HG03520 (cell line): ENCODE data around the gene KDM2A.
"Not testable (repeated sequence)": the region's sequence is repeated elsewhere in the genome, so short reads cannot be mapped to it uniquely, and the experiment has no call there.

Experiments used
- ATAC-seq: cut with Tn5 transposase; IDR thresholded peaks from one replicate; pipeline ENCODE4 v1.9.1; 2021; ENCODE audit warnings: mild to moderate bottlenecking, moderate library complexity; ENCODE audit not compliant: unreplicated experiment

The KDM2A gene

DNA sequence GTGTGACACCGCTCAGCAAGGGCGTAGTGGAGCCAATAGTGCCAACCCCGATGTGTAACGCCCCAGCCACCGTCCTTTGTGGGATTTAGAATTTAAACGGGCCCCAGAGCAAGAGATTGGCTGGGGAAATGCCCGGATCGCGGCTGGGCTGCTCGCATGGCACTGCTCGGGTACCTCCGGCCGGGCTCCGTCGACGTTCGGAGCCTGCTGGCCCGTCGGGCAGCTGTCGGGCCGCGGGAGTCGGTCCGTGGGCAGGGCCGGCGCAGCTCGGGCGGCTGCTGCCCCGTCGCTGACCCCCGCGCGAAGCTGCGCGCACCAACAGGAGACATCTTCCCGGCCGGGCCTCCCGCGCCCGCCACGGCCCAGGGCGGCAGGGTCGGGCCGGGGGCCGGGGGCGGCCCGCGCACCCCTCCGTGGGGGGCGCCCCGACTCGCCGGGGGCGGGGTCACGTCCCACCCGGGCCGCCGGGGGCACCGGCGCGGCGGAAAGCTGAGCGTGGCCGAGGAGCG lies 1.3 kb upstream of the KDM2A start:
- ATAC-seq, result peak; percentile 16

DNA sequence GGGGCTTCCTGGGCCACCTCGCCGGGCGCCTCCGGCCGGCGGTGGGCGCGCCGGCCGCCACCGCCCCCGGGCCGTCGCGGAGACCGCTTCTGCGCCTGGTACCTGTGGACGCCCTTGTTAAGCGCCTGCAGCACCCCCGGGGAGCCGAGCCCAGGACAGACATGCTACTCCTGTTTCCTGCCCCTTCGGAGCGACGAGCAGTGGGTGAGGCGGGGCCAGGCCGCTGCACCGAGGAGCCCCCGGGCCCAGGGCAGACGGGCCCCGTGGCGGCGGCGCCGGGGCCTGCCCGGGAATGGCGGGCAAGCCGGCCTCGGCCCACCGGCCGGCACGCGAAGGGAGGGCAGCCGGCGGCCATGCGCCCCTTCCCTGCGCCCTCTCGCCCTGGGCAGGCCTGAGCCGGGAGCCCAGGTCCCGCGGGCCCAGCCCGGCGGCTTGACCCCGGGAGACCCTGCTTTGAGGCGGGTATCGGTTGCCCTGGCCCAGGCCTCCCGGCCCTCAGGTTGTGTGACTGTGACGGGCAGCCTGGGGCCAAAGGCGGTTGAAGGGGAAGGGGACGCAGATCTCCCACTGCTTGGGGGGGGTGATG lies 789 bp upstream of the KDM2A start:
- peak; percentile 11 for ATAC-seq

DNA sequence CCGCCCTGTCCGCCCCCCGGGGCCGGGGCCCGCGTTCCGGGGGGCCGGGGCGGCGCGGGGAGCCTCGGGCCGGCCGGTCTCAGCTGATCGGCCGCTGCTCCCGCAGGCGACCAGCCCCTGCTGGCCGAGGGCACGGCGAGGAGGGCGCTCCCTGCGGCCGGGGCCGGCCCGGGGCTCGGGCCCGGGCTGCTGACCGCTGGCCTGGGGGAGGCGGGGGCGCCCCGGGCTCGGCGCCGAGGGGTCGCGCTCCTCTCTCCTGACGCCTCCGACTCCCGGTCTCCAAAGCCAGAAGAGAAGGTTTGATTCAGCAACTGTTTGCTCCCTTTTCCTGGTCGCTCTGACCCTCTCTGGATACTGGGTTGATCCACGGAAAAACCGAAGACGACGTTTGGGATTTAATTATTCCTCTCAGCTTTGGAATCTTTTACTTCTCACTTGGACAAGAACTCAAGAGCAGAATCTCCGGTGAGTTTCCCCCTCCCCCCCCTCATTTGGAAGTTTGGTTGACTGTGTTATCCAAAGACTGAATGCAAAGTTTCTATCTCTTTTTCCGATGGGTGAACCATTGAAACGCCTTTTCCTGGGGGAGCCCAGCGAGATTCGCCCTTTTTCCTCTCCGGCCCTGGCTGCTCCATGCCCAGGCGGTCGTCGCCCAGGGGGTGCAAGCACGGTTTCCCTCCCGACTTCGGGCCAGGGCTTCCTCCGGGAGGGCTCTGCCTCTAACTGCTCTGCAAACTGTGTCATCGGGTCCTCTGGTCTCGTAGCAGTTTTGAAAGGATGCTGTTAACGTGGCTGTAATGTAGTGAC lies 725 bp downstream of the KDM2A start:
- ATAC-seq, result peak; percentile 13

DNA sequence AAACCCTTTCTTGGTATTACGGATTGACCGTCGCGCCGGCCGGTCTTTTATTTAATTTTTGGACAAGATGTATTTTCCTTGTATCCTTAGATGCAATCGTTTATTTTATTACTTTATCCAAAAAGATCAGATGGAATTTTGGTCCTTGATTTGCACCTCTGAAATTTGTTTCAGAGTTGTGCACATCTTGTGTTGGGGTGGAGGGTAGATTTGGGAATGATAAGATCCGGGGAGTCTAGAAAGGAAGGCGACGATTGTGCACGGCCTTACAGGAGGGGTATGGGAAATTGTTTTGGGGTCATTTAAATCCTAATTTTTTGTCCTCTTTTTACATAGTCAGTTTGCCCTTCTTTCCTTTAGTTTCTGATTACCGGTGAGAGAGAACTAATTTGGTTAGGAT lies 1.4 kb downstream of the KDM2A start:
- no peak for ATAC-seq

DNA sequence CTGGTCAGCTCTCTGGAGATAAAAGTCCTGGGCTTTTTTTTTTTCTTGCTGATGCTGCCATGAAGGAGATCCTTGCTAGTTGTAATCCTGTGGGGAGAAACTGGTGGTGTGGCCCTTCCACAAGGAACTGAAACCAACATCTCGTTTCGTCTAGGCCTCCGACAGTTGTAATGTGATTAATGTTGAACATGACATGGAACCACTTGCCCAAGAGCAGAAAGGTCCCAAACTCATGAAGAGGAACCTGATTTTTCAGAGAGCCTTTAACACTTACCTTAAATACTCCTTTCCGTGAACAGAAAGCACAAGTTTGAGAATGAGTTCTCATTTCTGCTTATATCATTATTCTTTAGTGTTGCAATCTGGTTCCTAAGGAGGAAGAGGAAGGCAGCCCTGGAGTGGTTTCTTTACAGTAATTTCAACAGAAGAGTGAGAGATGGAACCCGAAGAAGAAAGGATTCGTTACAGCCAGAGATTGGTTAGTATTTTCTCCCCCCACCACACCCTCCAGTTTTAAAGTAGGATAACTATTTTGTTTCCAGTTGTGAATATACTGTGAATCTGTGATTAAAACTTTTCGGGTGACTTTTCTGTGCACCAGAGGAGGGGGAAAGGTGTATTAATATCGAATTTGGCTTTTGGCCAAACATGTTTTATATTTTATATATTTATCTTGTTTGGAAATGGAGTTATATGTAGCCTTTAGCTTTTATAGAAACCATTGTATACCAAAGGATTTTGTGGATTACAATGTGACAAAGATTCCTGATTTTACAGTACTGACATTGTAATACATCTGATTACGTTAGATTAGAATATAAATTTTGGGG lies 2.0 kb downstream of the KDM2A start:
- ATAC-seq, result no peak

DNA sequence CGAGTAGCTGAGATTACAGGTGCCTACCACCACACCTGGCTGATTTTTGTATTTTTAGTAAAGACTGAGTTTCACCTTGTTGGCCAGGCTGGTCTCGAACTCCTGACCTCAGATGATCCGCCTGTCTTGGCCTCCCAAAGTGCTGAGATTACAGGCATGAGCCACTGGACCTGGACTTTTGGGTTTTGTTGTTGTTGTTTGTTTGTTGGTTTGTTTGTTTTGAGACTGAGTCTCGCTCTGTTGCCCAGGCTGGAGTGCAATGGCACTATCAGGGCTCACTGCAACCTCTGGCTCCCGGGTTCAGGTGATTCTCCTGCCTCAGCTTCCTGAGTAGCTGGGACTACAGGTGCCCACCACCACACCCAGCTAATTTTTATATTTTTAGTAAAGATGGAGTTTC lies 4.7 kb downstream of the KDM2A start:
- not testable (repeated sequence) for ATAC-seq

DNA sequence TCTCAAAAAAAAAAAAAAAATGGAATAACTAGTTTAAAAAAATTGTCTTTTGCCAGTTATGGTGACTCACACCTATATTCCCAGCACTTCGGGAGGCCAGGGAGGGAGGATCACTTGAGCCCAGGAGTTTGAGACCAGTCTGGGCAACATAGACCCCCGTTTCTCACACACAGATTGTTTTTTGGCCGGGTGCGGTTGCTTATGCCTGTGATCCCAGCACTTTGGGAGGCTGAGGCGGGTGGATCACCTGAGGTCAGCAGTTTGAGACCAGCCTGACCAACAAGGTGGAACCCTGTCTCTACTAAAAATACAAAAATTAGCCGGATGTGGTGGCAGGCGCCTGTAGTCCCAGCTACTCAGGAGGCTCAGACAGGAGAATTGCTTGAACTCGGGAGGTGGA lies 7.2 kb downstream of the KDM2A start:
- not testable (repeated sequence) for ATAC-seq

DNA sequence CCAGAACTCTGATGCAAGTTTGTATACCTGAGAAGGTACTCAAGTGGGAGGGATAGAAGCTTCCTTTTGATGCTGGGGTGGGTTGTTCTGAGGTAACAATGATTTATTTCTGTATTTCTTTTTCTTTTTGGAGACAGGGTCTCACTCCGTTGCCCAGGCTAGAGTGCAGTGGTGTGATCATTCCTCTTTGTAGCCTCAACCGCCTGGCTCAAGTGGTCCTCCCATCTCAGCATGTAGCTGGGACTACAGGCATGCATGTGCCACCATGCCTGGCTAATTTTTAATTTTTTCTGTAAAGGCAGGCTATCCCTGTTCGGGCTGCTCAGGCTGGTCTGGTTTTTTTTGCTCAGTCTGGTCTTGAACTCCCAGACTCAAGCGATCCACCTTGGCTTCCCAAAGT lies 7.9 kb downstream of the KDM2A start:
- ATAC-seq, result no peak

DNA sequence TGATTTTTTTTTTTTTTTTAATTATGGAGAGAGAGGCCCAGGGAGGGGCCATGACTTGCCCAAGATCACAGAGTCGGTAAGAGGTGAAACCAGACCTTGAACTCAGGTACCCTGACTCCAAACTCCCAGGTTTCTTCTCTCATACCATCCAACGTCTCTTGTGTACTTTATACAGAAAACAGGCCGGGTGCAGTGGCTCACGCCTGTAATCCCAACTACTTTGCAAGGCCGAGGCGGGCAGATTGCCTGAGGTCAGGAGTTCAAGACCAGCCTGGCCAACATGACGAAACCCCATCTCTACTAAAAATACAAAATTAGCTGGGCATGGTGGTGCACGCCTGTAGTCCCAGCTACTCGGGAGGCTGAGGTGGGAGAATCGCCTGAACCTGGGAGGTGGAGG lies 11.8 kb downstream of the KDM2A start:
- not testable (repeated sequence) for ATAC-seq

DNA sequence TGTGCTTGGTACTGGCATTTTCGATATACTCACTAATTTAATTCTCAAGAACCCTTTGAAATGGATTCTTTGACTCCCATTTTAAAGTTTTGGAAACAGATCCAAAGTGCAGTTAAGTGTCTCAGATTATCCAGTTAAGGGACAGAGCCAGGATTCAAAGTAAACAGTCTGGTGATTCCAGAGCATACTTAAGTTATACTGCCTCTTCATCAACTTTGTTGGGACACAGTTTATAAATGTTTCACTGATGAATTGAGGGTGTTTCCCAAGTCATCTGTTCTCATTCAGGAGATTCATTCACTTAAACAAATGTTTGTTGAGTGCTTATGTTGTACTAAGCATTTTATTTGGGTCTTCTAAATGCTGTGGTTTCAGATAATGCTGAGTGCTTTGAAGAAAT lies 17.1 kb downstream of the KDM2A start:
- no peak for ATAC-seq

DNA sequence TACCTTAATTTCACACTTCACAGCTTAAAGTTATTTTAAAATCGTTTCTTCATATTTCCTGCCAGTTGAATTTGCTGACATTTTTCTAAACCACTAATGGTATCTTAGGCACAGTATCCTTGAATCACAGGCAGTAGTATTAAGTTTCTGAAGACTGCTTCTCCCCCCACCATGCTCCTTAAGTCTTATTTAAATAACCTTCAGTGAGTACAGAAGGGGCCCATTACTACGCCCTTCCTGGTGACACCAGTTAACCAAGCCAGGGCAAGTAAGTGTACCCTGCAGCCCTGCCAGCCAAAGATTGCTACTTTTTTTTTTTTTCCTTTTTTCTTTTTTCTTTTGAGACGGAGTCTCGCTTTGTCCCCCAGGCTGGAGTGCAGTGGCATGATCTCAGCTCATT lies 19.9 kb downstream of the KDM2A start:
- no peak for ATAC-seq

DNA sequence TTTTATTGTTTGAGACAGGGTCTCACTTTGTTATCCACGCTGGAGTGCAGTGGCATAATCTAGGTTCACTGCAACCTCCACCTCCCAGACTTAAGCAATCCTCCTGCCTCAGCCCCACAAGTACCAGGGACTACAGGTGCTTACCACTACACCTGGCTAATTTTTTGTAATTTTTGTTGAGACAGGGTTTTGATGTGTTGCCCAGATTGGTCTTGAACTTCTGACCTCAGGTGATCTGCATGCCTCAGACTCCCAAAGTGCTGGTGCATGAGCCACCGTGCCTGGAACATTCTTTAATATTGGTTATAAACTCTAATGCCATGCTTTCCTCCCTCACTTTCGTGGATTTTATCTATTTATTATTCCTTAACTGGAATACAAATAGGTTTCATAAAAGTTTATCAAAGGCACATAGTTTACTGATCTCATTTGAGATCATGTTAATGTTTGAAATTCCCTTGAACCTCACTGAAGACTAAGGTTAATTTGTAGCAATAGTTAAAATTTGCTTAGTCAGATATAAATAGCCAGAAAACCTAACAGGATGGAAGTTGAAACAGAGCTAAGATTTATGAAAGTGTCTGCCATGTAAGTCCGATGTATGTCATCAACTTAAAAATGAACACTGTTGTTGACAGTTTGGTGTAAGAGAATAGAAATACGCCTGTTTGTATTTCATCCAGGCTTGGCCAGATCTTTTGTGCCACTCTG lies 27.6 kb downstream of the KDM2A start:
- ATAC-seq, result no peak

DNA sequence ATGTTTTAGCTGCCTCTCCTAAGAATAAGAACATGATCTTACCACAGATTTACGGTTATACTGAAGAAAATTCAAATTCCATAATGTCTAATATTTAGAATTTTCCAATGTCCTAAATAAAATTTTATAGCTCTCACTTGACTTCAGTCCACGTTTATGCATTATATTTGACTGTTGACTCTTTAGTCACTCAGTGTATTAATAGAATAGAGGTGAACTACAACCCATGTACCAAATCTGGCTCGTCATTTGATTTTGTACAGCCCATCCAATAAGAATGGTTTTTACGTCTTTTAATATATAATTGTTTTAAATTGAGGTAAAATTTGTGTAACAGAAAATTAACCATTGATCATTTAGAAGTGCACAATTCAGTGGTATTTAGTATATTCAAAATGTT lies 34.9 kb downstream of the KDM2A start:
- ATAC-seq, result no peak

DNA sequence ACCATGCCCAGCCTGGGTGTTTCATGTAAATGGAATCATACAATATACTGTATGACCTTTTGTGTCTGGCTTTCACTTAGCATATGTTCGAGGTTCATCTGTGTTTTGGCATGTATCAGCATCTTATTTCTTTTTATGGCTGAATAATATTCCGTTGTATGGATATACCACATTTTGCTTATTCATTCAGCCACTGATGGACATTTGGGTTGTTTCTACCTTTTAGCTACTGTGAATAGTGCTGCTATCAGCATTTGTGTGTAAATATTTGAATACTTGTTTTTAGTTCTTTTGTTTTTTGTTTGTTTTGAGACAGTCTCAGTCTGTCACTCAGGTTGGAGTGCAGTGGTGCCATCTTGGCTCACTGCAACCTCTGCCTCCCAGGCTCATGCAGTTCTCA lies 35.7 kb downstream of the KDM2A start:
- no peak for ATAC-seq

DNA sequence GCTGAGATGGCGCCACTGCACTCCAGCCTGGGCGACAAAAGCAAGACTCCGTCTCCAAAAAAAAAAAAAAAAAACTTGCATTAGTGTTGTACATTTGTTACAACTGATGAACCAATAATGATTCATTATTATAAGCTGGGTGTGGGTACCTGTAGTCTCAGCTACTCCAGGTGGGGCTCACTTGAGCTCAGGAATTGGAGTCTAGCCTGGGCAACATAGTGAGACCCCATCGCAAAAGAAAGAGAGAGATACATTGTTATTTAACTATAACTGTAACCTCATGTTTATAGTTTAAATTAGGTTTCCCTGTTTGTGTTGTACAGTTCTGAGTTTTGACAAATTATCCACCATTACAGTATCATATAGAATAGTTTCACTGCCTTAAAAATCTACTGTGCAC lies 38.6 kb downstream of the KDM2A start:
- no peak for ATAC-seq

DNA sequence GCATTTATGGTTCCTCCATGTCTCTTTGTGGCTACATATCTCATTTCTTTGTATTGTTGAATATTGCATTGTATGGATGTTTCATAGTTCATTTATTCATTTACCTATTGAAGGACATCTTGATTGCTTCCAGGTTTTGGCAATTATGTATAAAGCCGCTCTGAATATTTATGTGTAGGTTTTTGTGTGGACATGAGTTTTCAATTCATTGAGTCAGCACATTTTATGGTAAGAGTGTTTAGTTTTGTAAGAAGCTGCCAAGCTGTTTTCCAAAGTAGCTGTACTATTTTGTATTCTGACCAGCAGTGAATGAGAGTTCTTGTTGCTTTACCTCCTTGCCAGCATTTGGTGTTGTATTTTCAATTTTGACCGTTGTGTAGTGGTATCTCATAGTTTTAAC lies 39.2 kb downstream of the KDM2A start:
- no peak for ATAC-seq

DNA sequence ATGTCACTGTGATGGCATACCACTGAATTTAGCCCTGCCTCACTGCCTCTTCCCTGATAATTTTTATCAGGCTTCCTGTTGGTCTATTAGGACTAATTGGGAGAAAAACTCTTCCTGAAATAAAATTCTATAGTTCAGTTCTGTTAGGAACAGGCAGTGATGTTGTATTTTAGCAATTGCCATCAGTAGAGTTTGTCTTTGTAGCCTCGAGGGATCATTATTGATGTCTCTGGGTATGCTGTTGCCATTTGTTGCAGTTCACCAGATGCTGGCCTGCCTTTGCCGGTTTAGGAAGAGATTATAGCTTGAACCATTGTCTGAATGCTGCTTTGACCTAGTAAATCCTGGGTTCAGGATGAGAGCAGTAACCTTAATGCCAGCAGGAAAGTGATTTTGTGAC lies 41.0 kb downstream of the KDM2A start:
- ATAC-seq, result no peak

DNA sequence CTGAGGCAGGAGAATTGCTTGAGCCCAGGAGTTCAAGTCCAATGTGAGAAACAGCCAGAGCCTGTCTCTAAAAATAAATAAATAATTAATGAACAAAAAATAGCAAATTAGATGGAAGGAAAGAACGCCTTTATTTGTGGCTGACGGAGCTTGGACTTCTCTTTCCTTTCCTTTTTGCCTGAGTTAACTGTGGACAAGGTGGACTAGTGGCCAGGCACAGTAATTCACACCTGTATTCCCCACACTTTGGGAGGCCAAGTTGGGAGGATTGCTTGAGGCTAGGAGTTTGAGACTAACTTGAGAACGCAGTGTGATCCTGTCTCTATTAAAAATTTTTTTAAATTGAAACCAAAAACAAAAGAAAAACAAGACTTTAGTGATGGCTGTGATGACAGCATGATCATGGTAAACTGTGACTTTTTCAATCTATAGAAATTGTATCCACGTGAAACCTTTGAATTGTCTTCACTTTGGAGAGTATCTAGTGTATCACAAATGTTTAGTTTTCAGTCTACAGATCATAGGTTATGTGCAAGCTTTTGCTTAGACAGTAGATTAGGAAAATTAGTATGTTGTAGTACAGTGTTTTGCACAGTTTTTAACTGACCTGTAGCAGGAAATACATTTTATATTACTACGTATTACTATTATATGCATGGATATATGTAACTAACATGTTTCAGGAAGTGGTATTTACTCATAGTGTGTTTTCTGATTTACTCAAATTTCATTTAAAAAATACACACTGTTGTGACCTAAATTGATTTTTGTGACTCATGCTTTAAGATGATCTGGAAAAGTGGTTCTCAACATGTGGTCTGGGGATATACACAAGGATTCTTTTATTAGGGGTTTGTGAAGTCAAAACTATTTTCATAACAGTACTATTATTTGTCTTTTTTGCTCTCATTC lies 42.1 kb downstream of the KDM2A start:
- no peak for ATAC-seq

DNA sequence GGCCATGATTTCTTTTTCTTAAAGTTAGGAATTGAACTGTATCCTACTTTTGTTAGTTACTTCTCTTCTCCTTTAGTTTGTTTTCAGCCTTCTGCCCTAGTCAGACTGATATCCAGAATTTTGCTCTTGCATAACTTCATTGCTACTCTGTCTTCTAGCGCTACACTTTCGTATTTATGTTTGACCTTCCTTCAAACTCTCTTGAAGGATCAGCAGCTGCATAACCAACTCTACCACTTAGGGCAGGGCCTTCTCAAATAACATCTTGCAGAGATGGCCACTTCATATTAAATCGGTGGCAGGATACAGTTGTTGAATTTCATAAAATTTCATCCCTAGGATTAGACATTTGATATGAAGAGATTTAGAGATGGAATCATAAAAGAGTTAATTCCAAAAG lies 43.9 kb downstream of the KDM2A start:
- ATAC-seq, result no peak

DNA sequence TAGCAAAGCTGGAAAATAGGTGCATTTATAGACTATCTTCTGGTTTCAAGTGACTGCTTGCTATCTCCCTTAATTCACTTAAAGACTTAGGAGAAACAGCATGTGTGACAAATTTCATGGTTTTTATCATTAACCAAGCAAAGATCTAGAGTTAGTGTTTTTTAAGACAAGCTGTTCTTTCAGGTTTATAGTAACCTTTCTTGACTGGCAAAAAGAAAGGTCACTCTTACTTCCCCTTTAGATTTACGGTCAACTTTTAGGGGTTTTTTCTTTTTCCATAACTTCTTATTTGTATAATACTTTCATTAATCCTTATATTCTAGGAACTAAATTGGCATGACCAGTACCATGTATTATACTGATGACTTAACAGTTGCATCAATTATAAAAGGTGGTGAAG lies 46.6 kb downstream of the KDM2A start:
- no peak for ATAC-seq
